HG02970 (cell line): ENCODE results near the gene BRSK2.

Source experiments
- ATAC-seq: cut with Tn5 transposase; IDR thresholded peaks from one replicate; pipeline ENCODE4 v1.9.1; 2021; ENCODE audit warnings: mild to moderate bottlenecking, moderate library complexity, moderate number of reproducible peaks; ENCODE audit not compliant: unreplicated experiment, low FRiP score

BRSK2 gene

GRCh38 chr11:1373536-1374214 is 16.1 kb upstream of the BRSK2 start:
- no peak for ATAC-seq

- ATAC-seq: no peak
These were observed 14.4 kb upstream of the BRSK2 start for GRCh38 chr11:1375161-1375954.

GRCh38 chr11:1375955-1376258 is 13.8 kb upstream of the BRSK2 start:
- no peak for ATAC-seq

- no peak for ATAC-seq
These were observed 12.4 kb upstream of the BRSK2 start for GRCh38 chr11:1377231-1377780.

- no peak for ATAC-seq
These were observed 7.8 kb upstream of the BRSK2 start for GRCh38 chr11:1381793-1382425.

- ATAC-seq: no peak
These were observed 7.3 kb upstream of the BRSK2 start for GRCh38 chr11:1382429-1382828.

GRCh38 chr11:1382831-1383607 is 6.7 kb upstream of the BRSK2 start:
- ATAC-seq: peak; percentile 82

GRCh38 chr11:1384199-1384970 is 5.3 kb upstream of the BRSK2 start:
- ATAC-seq: no peak

- no peak for ATAC-seq
These were observed 2.2 kb upstream of the BRSK2 start for GRCh38 chr11:1387521-1387920.

- ATAC-seq: no peak
These were observed 1.6 kb upstream of the BRSK2 start for GRCh38 chr11:1387961-1388762.

GRCh38 chr11:1388763-1389102 is 1.0 kb upstream of the BRSK2 start:
- ATAC-seq: no peak

GRCh38 chr11:1389103-1389931 is 417 bp upstream of the BRSK2 start:
- peak; percentile 89 for ATAC-seq

GRCh38 chr11:1390569-1391164 is 933 bp downstream of the BRSK2 start:
- no peak for ATAC-seq

GRCh38 chr11:1391165-1392075 is 1.7 kb downstream of the BRSK2 start:
- ATAC-seq: no peak

GRCh38 chr11:1392111-1392510 is 2.4 kb downstream of the BRSK2 start:
- no peak for ATAC-seq

GRCh38 chr11:1392561-1392960 is 2.8 kb downstream of the BRSK2 start:
- ATAC-seq: no peak
